HG03135 (cell line): ENCODE results near the gene SYTL2.
"Not testable (repeated sequence)": the region's sequence is repeated elsewhere in the genome, so short reads cannot be mapped to it uniquely, and the experiment has no call there.

Source experiments
- ATAC-seq: cut with Tn5 transposase; IDR thresholded peaks from one replicate; pipeline ENCODE4 v1.9.1; 2021; ENCODE audit warnings: mild to moderate bottlenecking, moderate library complexity; ENCODE audit not compliant: unreplicated experiment

SYTL2 gene

GRCh38 chr11:85810871-85811611 lies at the start of gene SYTL2:
TSS of gene SYTL2 (minus strand) at chr11:85811141. CDS start at chr11:85757725, 53,416 bp downstream.
- peak; percentile 80 for ATAC-seq

GRCh38 chr11:85859541-85859940 lies 48.6 kb upstream of the SYTL2 start:
- not testable (repeated sequence) for ATAC-seq

DNA sequence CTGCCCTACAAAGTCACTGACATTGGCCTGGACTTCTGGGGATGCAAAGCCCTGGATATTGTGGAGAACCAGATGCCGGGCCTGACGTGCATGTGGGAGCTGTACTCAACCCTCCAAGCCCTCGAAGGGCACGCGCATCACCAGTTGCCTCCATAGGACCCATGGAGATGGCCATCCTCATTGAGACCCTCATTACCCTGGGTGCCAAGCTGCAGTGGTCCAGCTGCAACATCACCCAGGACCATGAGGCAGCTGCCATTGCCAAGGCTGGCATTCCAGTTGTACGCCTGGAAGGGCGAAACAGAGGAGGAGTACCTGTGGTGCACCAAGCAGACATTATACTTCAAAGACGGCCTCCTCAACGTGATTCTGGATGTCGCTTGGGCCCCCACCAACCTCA lies 46.2 kb upstream of the SYTL2 start:
- no peak for ATAC-seq

DNA sequence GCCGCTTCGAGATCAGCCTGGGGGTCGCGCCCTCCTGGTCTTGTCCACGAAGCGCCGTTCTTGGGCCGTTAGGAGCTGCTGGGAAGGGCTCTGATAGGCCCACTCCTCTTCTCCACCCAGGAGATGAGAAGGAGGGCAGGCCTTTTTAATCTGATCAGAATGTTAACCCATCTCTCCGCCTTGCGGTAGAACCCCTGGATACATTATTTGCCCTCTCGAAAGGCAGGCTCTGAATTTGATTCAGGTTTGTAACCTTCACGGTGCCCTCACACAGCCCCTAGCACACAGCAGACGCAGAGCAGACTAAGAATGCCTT lies 44.4 kb upstream of the SYTL2 start, which contains the start of gene CCDC83:
CCDC83 (plus strand) TSS at position 43 of the 316 bp plus-strand sequence. CDS start 9,741 bp downstream, outside the sequence.
- ATAC-seq: no peak

GRCh38 chr11:85854557-85855340 lies 43.8 kb upstream of the SYTL2 start:
- ATAC-seq: peak; percentile 100

DNA sequence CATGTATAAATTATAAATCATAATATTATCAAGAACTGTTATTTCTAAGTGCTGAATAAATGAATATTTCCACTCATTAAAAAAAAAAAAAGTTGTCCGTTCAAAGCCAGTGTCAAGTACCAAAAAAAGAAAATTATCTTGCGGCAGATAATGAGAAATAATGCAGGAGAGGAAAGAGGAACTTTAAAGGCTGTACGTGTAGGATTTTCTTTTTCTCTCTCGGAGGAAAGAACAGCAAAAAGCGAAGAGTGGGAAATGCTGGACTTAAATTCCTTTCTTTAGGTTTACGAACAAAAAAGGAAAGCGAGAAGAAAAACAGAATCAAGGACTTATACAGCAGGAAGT lies 43.2 kb upstream of the SYTL2 start:
- no peak for ATAC-seq

DNA sequence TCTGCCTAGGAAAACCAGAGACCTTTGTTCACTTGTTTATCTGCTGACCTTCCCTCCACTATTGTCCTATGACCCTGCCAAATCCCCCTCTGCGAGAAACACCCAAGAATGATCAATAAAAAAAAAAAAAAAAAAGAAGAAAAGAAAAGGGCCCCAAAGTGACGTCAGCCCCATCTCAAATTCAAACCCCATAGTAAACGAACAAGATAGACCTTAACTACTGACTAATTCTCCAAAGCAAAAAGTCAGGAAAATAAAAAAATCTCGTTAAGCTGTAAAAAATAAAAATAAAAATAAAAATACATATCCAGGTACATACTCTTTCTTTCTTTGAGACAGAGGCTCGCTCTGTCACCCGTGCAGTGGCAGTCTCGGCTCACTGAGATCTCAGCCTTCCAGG lies 42.6 kb upstream of the SYTL2 start:
- not testable (repeated sequence) for ATAC-seq

DNA sequence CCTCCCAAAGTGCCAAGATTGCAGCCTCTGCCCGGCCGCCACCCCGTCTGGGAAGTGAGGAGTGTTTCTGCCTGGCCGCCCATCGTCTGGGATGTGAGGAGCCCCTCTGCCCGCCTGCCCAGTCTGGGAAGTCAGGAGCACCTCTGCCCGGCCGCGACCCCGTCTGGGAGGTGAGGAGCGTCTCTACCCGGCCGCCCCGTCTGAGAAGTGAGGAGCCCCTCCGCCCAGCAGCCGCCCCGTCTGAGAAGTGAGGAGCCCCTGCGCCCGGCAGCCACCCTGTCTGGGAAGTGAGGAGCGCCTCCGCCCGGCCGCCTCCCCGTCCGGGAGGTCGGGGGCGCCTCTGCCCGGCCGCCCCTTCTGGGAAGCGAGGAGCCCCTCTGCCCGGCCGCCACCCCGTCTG lies 41.8 kb upstream of the SYTL2 start:
- ATAC-seq: not testable (repeated sequence)

- ATAC-seq: no peak
Measured at GRCh38 chr11:85848556-85848955, 37.6 kb upstream of the SYTL2 start.

DNA sequence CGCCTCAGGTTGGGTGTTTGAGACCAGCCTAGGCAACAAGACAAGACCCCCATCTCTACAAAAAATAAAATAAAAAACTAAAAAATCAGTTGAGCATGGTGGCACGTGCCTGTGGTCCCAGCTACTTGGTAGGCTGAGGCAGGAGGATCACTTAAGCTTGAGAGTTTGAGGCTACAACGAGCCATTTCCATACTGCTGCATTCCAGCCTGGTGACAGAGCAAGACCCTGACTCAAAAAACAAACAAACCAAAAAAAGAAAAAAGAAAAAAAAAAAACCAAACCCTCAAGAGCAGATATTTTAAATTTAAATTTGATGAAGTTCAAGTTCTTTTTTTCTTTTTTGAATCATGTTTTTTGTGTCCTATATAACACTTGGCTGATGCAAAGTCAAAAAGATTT lies 37.1 kb upstream of the SYTL2 start:
- ATAC-seq: no peak

GRCh38 chr11:85847436-85847835 lies 36.5 kb upstream of the SYTL2 start:
- ATAC-seq: no peak

GRCh38 chr11:85845124-85845631 lies 34.2 kb upstream of the SYTL2 start:
- ATAC-seq: no peak

- no peak for ATAC-seq
Measured at GRCh38 chr11:85844439-85845123, 33.6 kb upstream of the SYTL2 start.

GRCh38 chr11:85843929-85844328 lies 33.0 kb upstream of the SYTL2 start:
- no peak for ATAC-seq

DNA sequence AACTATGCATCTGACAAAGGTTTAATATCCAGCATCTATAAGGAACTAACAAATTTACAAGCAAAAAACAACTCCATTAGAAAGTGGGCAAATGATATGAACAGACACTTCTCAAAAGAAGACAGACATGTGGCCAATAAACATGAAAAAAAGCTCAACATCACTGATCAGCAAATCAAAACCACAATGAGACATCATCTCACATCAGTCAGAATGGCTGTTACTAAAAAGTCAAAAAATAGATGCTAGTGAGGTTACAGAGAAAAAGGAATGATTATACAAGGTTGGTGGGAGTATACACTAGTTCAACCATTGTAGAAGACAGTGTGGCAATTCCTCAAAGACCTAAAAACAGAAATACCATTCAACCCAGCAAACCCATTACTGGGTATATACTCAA lies 30.0 kb upstream of the SYTL2 start:
- ATAC-seq: not testable (repeated sequence)

DNA sequence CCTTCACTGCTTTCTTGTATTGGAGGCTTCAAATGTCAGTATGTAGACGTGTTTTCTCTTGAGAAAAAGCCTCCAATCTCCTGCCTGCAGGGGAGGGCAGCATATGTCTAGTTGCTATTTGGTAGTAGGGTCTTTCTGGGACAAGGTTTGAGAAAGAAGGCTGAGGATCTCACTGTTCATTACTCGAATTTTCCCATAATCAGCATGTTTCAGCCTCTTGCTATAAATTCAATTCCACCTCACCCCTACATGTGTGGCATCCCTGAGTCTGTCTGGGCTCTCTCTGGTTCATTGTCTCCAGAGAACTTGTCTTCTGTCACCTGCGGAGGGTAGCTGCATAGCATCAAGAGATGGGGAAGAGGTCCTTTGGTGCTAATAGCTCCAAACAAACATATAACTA lies 24.8 kb upstream of the SYTL2 start:
- no peak for ATAC-seq

GRCh38 chr11:85835263-85835662 lies 24.3 kb upstream of the SYTL2 start:
- no peak for ATAC-seq

GRCh38 chr11:85831050-85831449 lies 20.1 kb upstream of the SYTL2 start:
- no peak for ATAC-seq

DNA sequence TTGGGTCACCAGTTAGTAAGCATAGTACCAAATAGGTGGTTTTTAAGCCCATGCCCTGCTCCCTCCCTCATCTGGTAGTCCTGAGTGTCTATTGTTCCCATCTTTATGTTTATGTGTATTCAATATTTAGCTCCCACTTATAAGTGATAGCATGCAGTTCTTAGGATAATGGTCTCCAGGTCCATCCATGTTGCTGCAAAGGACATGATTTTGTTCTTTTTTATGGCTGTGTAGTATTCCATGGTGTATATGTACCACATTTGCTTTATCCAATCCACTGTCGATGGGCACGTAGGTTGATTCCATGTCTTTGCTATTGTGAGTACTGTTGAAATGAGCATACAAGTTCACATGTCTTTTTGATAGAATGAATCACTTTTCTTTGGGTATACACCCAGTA lies 18.2 kb upstream of the SYTL2 start:
- no peak for ATAC-seq

- ATAC-seq: no peak
Measured at GRCh38 chr11:85828640-85828978, 17.7 kb upstream of the SYTL2 start.

- ATAC-seq: no peak
Measured at GRCh38 chr11:85827748-85828639, 17.1 kb upstream of the SYTL2 start.
